GM12872 (cell line): Measurements from ENCODE around the gene SPIN1.

Experiments used
- TF ChIP-seq, protein P1 (sequence below): IDR thresholded peaks from 3 replicates; pipeline ENCODE4 v1.5.1; 2011; ENCODE audit warnings: low read depth, mild to moderate bottlenecking, low read length, moderate library complexity; ENCODE audit not compliant: insufficient read depth

The SPIN1 gene

DNA sequence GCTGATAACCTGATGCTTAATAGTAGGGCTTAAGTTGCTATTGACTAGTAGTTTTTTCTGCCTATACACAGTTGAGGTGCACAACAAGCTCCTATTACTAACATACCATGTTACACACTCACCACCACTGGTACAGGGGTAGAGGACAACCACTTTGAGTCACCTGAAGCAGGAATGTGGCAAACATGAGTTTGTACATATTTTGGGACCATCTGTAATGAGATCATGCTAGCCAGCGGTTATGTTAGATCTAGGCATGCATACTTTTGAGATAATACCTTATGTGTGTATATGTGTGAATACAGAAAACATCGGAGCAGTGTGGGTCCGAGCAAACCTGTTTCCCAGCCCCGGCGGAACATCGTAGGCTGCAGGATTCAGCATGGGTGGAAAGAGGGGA, 73.9 kb downstream of the SPIN1 start:
- TF ChIP-seq, protein P1, sequence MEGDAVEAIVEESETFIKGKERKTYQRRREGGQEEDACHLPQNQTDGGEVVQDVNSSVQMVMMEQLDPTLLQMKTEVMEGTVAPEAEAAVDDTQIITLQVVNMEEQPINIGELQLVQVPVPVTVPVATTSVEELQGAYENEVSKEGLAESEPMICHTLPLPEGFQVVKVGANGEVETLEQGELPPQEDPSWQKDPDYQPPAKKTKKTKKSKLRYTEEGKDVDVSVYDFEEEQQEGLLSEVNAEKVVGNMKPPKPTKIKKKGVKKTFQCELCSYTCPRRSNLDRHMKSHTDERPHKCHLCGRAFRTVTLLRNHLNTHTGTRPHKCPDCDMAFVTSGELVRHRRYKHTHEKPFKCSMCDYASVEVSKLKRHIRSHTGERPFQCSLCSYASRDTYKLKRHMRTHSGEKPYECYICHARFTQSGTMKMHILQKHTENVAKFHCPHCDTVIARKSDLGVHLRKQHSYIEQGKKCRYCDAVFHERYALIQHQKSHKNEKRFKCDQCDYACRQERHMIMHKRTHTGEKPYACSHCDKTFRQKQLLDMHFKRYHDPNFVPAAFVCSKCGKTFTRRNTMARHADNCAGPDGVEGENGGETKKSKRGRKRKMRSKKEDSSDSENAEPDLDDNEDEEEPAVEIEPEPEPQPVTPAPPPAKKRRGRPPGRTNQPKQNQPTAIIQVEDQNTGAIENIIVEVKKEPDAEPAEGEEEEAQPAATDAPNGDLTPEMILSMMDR = no peak

DNA sequence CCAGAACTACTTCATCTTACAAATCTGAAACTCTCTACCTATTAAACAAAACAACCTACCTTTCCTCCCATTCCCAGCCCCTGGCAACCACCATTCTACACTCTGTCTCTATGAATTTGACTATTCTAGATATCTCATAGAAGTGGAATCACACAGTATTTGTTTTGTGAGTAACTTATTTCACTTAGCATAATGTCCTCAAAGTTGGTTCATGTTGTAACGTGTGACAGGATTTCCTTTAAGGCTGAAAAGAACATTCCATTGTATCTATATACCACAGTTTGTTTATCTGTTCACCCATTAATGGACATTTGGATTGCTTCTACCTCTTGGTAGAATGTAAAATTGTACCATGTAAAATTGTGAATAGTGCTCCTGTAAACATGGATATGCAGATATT, 76.6 kb downstream of the SPIN1 start:
- TF ChIP-seq, protein P1 = no peak

DNA sequence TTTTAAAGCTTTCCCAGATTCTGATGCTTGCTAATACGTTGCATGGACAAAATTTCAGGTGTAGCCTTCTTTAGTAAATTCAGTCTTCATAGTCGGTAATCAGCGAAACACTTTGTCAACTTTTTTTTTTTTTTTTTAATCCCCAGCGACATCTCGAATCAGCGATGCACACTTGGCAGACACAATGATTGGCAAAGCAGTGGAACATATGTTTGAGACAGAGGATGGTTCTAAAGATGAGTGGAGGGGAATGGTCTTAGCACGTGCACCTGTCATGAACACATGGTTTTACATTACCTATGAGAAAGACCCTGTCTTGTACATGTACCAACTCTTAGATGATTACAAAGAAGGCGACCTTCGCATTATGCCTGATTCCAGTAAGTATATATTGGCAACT, 80.0 kb downstream of the SPIN1 start:
- TF ChIP-seq, protein P1 = no peak

DNA sequence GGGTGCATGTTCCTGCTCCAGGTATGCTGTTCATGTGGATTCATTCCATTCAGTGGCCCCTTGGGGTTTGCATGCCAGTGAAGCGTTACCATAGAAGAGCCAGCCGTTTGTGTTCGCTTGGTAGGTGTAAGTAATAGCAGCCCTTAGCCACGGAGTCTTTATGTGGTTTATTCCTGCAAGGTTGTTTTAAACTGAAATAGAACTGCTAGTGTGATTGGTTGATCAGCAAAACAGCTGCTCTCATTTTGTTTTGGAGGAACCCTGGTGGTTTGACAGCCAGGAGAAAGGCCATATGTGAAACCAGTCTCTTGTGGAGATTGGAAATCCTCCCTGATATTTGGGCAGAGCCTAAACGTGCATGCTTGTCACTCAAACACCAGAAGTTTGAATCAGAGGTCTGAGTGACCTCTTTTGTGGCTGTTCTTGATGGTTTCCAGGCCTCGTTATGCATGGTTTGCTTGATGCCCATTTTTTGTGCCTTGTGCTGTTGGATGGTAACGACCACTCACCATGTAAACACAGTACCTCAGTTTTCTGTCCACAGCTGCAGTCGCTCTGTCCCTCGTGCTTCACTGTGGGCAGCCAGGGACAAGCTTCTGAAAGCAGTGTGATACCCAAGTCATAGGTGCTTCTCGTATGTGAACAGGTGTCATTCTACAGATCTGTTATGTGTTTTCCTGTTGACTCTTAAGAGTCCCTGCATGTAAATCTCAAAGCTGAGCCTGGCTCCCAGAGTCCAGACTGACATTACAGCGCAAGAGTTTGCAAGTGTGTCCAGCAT, 88.4 kb downstream of the SPIN1 start:
- TF ChIP-seq, protein P1 = no peak

- TF ChIP-seq, protein P1 = no peak
These were observed 89.1 kb downstream of the SPIN1 start for GRCh38 chr9:88477300-88477751.

DNA sequence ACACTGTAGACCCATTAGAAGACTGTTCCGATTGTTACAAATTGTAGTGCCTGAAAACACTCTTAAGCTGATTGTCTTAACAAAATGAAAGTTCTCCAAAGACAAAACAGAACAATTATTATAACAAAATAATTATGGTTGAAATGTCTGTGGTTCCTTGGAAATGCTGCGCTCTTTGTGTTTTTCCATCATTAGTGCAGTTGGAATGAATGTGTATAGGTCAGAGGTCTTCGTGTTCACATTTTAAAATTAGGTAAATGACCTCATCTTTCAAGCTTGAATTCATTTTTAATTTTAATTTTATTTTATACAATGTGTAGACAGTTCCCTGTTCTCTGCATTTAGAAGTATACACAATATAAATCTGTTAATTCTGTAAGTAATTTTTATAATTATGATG, 90.0 kb downstream of the SPIN1 start:
- TF ChIP-seq, protein P1 = no peak

- TF ChIP-seq, protein P1 = no peak
These were observed 93.7 kb downstream of the SPIN1 start for GRCh38 chr9:88481933-88482332.

DNA sequence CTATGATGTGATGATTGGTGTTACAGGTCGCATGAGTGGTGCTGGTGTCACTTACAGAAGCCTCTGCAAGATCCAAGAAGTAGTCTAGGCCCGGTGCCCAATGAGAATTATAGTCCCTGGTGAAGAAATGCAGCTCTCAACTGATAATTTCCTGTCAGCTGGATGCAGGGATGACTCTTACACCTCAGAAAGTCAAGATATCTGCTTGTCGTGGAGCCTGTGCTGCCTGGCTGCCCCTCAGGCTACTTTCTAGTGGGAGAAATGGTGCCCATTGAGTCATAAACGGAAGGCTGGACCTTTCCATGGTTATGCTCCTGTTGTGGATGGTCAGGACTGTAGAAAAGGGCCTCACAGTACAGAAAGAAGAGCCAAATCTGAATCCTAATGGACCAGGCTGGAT, 99.9 kb downstream of the SPIN1 start:
- TF ChIP-seq, protein P1 = no peak
